GM15510 (cell line): ENCODE data around the gene MKNK1.

ENCODE experiments used
- POLR2A ChIP-seq: IDR thresholded peaks from 3 replicates; pipeline ENCODE4 v1.6.1; 2011; ENCODE audit warnings: borderline replicate concordance; ENCODE audit not compliant: insufficient read length; ENCODE audit errors: extremely low read depth

The MKNK1 gene

GRCh38 chr1:46530791-46531409, 73.2 kb downstream of the MKNK1 start:
- TF ChIP-seq POLR2A = no peak

- TF ChIP-seq POLR2A = no peak
Measured at GRCh38 chr1:46530311-46530710, 73.8 kb downstream of the MKNK1 start.

GRCh38 chr1:46529031-46529630, 74.9 kb downstream of the MKNK1 start:
- TF ChIP-seq POLR2A = no peak

- no peak for TF ChIP-seq POLR2A
Measured at GRCh38 chr1:46528297-46528955, 75.6 kb downstream of the MKNK1 start.

GRCh38 chr1:46527474-46528296, 76.4 kb downstream of the MKNK1 start:
- TF ChIP-seq POLR2A = no peak

- no peak for TF ChIP-seq POLR2A
Measured at GRCh38 chr1:46526691-46527291, 77.3 kb downstream of the MKNK1 start.

- no peak for TF ChIP-seq POLR2A
Measured at GRCh38 chr1:46526013-46526690, 77.9 kb downstream of the MKNK1 start.

- TF ChIP-seq POLR2A = no peak
Measured at GRCh38 chr1:46525253-46525983, 78.7 kb downstream of the MKNK1 start.

GRCh38 chr1:46524843-46525242, 79.2 kb downstream of the MKNK1 start:
- no peak for TF ChIP-seq POLR2A

- no peak for TF ChIP-seq POLR2A
Measured at GRCh38 chr1:46523496-46524353, 80.3 kb downstream of the MKNK1 start.

- TF ChIP-seq POLR2A = no peak
Measured at GRCh38 chr1:46522969-46523320, 81.1 kb downstream of the MKNK1 start.

- TF ChIP-seq POLR2A = no peak
Measured at GRCh38 chr1:46522184-46522968, 81.7 kb downstream of the MKNK1 start.
